ENCODE data around the gene MAP4K2.
A peak's percentile ranks its signal among the peaks of the same experiment; 100 is the strongest.

Gene MAP4K2

DNA sequence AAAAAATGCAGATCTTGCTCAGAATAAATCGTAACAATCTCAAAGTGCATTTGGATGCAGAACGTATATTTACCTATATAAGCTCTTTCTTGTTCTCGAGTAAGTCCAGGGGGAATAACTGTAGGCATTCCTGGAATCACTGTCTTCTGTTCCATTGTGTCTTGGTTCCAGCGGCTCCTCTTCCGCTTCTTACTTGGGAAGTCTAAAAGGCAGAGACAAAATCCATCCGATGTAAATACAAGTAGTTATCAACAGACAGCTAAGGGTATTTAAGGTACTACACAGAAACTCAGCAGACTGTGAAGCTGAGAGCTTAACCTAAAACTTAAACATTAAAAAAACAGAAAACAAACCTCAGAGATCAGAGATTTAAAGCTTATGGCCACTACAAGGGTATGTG is 26.6 kb downstream of the MAP4K2 start:
- Histone ChIP-seq H3K9ac (no peak overlapping the region), H2AFZ (no peak overlapping the region), H3K36me3 (ENCODE audit: control insufficient read depth, insufficient read depth, low read length) (no peaks in the 10 kb centered on the region), H3K27me3 (ENCODE audit: control insufficient read depth, insufficient read depth, low read length) (no peaks in the 10 kb centered on the region), H3K79me2 (peaks cover 30% of the 10 kb centered on the region), H3K4me3 (ENCODE audit: low read depth, low read length) (peak overlapping the region; percentile 81), H3K27ac (no peak overlapping the region), H3K9me3 (ENCODE audit: control insufficient read depth, low read length) (no peaks in the 10 kb centered on the region), H3K4me2 (ENCODE audit: low read length) (peak overlapping the region; percentile 79), H3K4me1 (peaks cover 9% of the 10 kb centered on the region)
- TF ChIP-seq, protein P1, sequence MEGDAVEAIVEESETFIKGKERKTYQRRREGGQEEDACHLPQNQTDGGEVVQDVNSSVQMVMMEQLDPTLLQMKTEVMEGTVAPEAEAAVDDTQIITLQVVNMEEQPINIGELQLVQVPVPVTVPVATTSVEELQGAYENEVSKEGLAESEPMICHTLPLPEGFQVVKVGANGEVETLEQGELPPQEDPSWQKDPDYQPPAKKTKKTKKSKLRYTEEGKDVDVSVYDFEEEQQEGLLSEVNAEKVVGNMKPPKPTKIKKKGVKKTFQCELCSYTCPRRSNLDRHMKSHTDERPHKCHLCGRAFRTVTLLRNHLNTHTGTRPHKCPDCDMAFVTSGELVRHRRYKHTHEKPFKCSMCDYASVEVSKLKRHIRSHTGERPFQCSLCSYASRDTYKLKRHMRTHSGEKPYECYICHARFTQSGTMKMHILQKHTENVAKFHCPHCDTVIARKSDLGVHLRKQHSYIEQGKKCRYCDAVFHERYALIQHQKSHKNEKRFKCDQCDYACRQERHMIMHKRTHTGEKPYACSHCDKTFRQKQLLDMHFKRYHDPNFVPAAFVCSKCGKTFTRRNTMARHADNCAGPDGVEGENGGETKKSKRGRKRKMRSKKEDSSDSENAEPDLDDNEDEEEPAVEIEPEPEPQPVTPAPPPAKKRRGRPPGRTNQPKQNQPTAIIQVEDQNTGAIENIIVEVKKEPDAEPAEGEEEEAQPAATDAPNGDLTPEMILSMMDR (IDR thresholded peaks at IDR 0.05): no peak

DNA sequence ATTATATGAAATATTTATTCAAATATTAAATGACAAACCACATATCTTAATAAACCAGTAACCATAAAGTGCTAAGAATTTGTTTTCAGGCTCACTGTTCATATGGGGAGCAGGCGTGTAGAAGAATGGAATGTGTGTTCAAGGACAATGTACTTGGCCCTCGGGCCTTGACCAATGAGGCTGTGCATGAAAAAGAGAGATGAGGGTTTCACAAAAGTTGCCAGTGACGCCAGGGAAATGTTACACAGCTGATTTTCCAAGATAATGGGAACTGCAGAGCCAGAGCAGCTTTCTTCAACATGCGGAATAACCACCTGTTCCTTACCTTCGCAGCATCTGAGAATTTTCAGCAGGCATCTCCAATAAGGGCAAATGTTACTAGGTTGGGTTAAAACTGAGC is 28.9 kb downstream of the MAP4K2 start:
- no peaks in the 10 kb centered on the region for H3K27me3 ChIP-seq (ENCODE audit: control insufficient read depth, insufficient read depth, low read length)
- H3K4me1 ChIP-seq: peaks cover 9% of the 10 kb centered on the region
- H3K36me3 ChIP-seq (ENCODE audit: control insufficient read depth, insufficient read depth, low read length): no peaks in the 10 kb centered on the region
- H3K27ac ChIP-seq: no peak overlapping the region
- H3K9me3 ChIP-seq (ENCODE audit: control insufficient read depth, low read length): no peaks in the 10 kb centered on the region
- no peak overlapping the region for H3K4me3 ChIP-seq (ENCODE audit: low read depth, low read length)
- TF ChIP-seq, protein P1 (IDR thresholded peaks at IDR 0.05): no peak
- H3K4me2 ChIP-seq (ENCODE audit: low read length): no peak overlapping the region
- H3K79me2 ChIP-seq: peaks cover 40% of the 10 kb centered on the region
- no peak overlapping the region for H3K9ac ChIP-seq
- no peak overlapping the region for H2AFZ ChIP-seq

DNA sequence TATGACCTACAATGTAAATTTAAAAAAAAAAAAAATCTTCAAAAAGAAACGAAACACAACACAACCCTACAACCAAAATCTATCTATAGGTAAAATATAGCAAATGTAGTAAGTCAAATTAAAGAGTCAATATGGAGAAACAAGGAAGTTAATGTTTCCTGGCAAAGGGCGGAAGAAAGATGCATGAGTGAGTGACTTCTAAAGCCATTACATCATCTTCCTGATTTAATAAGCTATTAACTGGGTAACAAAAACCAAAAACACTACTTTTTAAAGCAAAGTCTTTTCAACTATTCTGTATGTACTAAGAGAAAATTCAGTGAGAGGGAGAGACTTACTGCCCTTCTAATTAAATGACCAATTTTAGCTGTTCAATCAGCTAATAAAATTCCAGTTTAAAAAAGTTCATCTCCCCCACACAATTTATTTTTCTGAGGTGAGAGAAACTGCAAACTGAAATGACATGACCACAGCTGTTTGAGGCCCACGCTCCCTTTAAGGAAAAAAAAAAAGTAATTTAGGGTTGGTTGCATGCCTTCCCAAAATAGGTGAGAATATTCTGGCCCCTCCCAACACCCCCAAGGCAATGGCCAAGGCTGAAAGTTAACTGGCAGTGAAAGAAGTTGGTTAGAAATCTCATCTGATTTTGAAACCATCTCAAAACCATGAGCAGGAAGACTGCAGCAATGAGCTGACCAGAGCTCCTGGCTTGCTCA is 30.6 kb downstream of the MAP4K2 start:
- no peak overlapping the region for H3K4me3 ChIP-seq (ENCODE audit: low read depth, low read length)
- H3K4me1 ChIP-seq: peaks cover 9% of the 10 kb centered on the region

DNA sequence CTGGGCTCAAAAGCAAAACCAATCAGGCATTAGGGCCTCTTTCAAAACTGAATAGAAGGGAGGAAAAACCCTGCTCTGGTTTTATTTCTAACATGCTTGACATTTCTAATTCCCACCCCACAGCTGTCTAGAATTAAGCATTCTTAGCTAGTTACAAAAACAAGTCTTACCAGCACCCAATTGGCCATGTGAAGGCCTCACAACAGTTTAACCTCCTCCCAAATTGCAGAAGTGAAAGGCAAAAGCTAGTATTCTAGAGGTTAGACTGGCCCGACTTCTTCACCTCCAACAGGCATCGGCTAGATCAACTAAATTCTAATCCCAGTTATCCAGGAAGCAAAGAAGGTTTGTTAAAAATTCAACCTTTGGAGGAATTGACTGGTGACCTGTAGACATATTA is 31.2 kb downstream of the MAP4K2 start:
- Histone ChIP-seq H3K4me3 (ENCODE audit: low read depth, low read length) (no peak overlapping the region), H3K27me3 (ENCODE audit: control insufficient read depth, insufficient read depth, low read length) (no peaks in the 10 kb centered on the region), H3K9me3 (ENCODE audit: control insufficient read depth, low read length) (no peaks in the 10 kb centered on the region), H3K27ac (no peak overlapping the region), H3K36me3 (ENCODE audit: control insufficient read depth, insufficient read depth, low read length) (no peaks in the 10 kb centered on the region), H3K4me2 (ENCODE audit: low read length) (no peak overlapping the region), H3K79me2 (peaks cover 44% of the 10 kb centered on the region), H3K4me1 (peaks cover 8% of the 10 kb centered on the region), H3K9ac (no peak overlapping the region), H2AFZ (no peak overlapping the region)
- TF ChIP-seq, protein P1 (IDR thresholded peaks at IDR 0.05): no peak

More for the DNA sequence above, 30.6 kb downstream of the MAP4K2 start:
- Histone ChIP-seq H3K27ac (no peak overlapping the region), H3K36me3 (ENCODE audit: control insufficient read depth, insufficient read depth, low read length) (no peaks in the 10 kb centered on the region), H2AFZ (no peak overlapping the region), H3K9ac (no peak overlapping the region), H3K9me3 (ENCODE audit: control insufficient read depth, low read length) (no peaks in the 10 kb centered on the region), H3K79me2 (peaks cover 47% of the 10 kb centered on the region), H3K4me2 (ENCODE audit: low read length) (no peak overlapping the region), H3K27me3 (ENCODE audit: control insufficient read depth, insufficient read depth, low read length) (no peaks in the 10 kb centered on the region)
- TF ChIP-seq, protein P1 (IDR thresholded peaks at IDR 0.05): no peak

DNA sequence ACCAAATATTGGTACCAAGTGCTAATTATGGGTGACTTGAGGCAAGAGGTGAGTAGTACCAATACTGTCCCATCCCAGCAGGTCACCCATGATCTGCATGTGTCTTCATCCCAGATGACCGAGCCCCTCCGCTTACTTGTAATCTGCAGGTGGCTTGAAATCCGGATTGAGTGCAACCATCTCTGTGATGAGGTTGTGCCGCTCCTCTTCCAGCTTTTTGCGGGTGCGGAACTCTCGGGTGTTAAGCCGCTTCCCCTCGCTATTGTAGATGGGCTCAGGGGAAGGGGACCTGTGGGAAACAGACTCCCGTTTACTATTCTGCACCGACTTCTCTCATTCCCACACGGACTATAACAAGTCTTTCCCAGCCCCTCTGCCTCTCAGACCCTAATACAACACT is 32.9 kb downstream of the MAP4K2 start:
- Histone ChIP-seq H3K9ac (no peak overlapping the region), H3K4me3 (ENCODE audit: low read depth, low read length) (no peak overlapping the region), H3K27ac (no peak overlapping the region), H3K9me3 (ENCODE audit: control insufficient read depth, low read length) (no peaks in the 10 kb centered on the region), H3K4me1 (peaks cover 4% of the 10 kb centered on the region), H3K36me3 (ENCODE audit: control insufficient read depth, insufficient read depth, low read length) (no peaks in the 10 kb centered on the region), H3K27me3 (ENCODE audit: control insufficient read depth, insufficient read depth, low read length) (no peaks in the 10 kb centered on the region), H3K4me2 (ENCODE audit: low read length) (no peak overlapping the region), H3K79me2 (peaks cover 35% of the 10 kb centered on the region), H2AFZ (no peak overlapping the region)
- TF ChIP-seq, protein P1 (IDR thresholded peaks at IDR 0.05): no peak
